OCI-LY3 (cell line): ENCODE results near the gene TBC1D8.

Source experiments
- H2AFZ ChIP-seq: fragments of 200-600, 300-600 bp; shearing (Covaris generic); 2 replicates; pipeline ENCODE4 v1.6.0; 2014; ENCODE audit warnings: antibody characterized with exemption, low read depth, low read length
- H3K27ac ChIP-seq: fragments of 200-600, 300-600 bp; sonication (generic); 2 replicates; pipeline ENCODE4 v1.5.1; 2014; ENCODE audit warnings: mild to moderate bottlenecking, low read length, moderate library complexity, mixed read lengths
- H3K27me3 ChIP-seq: fragments of 200-600, 300-600 bp; sonication (generic); 2 replicates; pipeline ENCODE4 v1.6.1; 2014; ENCODE audit warnings: low read depth, low read length, mixed read lengths
- H3K36me3 ChIP-seq: fragments of 200-600, 300-600 bp; sonication (generic); replicated peaks from 2 replicates; pipeline ENCODE3; 2014; ENCODE audit warnings: low read depth, low read length, mixed read lengths
- H3K4me1 ChIP-seq: fragments of 300-600, 200-600 bp; sonication (generic); 2 replicates; pipeline ENCODE4 v1.6.1; 2014; ENCODE audit warnings: low read length, mixed read lengths
- H3K4me2 ChIP-seq: fragments of 200-600, 300-600 bp; sonication (generic); 2 replicates; pipeline ENCODE4 v1.6.1; 2014; ENCODE audit warnings: low read length, mixed read lengths
- H3K4me3 ChIP-seq: fragments of 300-600, 200-600 bp; sonication (generic); 2 replicates; pipeline ENCODE4 v1.5.1; 2014; ENCODE audit warnings: antibody characterized with exemption, mild to moderate bottlenecking, low read length, moderate library complexity
- H3K79me2 ChIP-seq: fragments of 300-600, 200-600 bp; shearing (Covaris generic); 2 replicates; pipeline ENCODE4 v1.6.1; 2014; ENCODE audit warnings: mild to moderate bottlenecking, low read length, mixed read lengths
- H3K9ac ChIP-seq: fragments of 300-600, 200-600 bp; shearing (Covaris generic); 2 replicates; pipeline ENCODE4 v1.6.0; 2014; ENCODE audit warnings: mild to moderate bottlenecking, low read length, moderate library complexity
- H3K9me3 ChIP-seq: fragments of 200-600, 300-600 bp; shearing (Covaris generic); 2 replicates; pipeline ENCODE4 v1.6.1; 2014; ENCODE audit warnings: low read length, mixed read lengths; ENCODE audit not compliant: insufficient read depth
- H4K20me1 ChIP-seq: fragments of 200-600, 300-600 bp; sonication (generic); 2 replicates; pipeline ENCODE4 v1.6.1; 2016; ENCODE audit warnings: low read length, mixed read lengths; ENCODE audit not compliant: insufficient read depth
- EZH2phosphoT487 ChIP-seq: fragments of 200-600 bp; shearing (Covaris generic); IDR thresholded peaks from 2 replicates; pipeline ENCODE4 v1.6.1; 2018; ENCODE audit warnings: antibody characterized with exemption, mixed run types, low read depth
- TF ChIP-seq, protein P1 (sequence below): fragments of 200-600, 300-600 bp; sonication (generic); IDR thresholded peaks from 2 replicates; pipeline ENCODE4 v1.5.1; 2014; ENCODE audit warnings: antibody characterized with exemption, low read length, low read depth

TBC1D8 gene

GRCh38 chr2:101121174-101121573 is 30.0 kb downstream of the TBC1D8 start:
- Histone ChIP-seq H3K9ac (no peak overlapping the region), H3K4me3 (no peak overlapping the region), H3K27me3 (peaks cover 3% of the 10 kb centered on the region; the same call in 1 of the 2 replicates), H3K36me3 (no peaks in the 10 kb centered on the region), H3K79me2 (no peaks in the 10 kb centered on the region), H3K4me1 (peaks cover 7% of the 10 kb centered on the region), H3K9me3 (no peaks in the 10 kb centered on the region), H2AFZ (no peak overlapping the region), H3K4me2 (no peak overlapping the region), H4K20me1 (no peaks in the 10 kb centered on the region), H3K27ac (no peak overlapping the region)
- TF ChIP-seq EZH2phosphoT487, result no peak
- TF ChIP-seq, protein P1, sequence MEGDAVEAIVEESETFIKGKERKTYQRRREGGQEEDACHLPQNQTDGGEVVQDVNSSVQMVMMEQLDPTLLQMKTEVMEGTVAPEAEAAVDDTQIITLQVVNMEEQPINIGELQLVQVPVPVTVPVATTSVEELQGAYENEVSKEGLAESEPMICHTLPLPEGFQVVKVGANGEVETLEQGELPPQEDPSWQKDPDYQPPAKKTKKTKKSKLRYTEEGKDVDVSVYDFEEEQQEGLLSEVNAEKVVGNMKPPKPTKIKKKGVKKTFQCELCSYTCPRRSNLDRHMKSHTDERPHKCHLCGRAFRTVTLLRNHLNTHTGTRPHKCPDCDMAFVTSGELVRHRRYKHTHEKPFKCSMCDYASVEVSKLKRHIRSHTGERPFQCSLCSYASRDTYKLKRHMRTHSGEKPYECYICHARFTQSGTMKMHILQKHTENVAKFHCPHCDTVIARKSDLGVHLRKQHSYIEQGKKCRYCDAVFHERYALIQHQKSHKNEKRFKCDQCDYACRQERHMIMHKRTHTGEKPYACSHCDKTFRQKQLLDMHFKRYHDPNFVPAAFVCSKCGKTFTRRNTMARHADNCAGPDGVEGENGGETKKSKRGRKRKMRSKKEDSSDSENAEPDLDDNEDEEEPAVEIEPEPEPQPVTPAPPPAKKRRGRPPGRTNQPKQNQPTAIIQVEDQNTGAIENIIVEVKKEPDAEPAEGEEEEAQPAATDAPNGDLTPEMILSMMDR, result no peak

- TF ChIP-seq, protein P1, result no peak
- no peak for TF ChIP-seq EZH2phosphoT487
- no peak overlapping the region for H3K4me2 ChIP-seq
- no peak overlapping the region for H3K4me3 ChIP-seq
- H3K79me2 ChIP-seq, result no peaks in the 10 kb centered on the region
- no peaks in the 10 kb centered on the region for H4K20me1 ChIP-seq
- no peak overlapping the region for H2AFZ ChIP-seq
- no peak overlapping the region for H3K9ac ChIP-seq
- H3K9me3 ChIP-seq, result no peaks in the 10 kb centered on the region
- H3K36me3 ChIP-seq, result no peaks in the 10 kb centered on the region
- no peak overlapping the region for H3K27ac ChIP-seq
- H3K27me3 ChIP-seq, result peaks cover 3% of the 10 kb centered on the region; the same call in 1 of the 2 replicates
- peaks cover 7% of the 10 kb centered on the region for H3K4me1 ChIP-seq
Observed at GRCh38 chr2:101120124-101120996, 30.8 kb downstream of the TBC1D8 start.

DNA sequence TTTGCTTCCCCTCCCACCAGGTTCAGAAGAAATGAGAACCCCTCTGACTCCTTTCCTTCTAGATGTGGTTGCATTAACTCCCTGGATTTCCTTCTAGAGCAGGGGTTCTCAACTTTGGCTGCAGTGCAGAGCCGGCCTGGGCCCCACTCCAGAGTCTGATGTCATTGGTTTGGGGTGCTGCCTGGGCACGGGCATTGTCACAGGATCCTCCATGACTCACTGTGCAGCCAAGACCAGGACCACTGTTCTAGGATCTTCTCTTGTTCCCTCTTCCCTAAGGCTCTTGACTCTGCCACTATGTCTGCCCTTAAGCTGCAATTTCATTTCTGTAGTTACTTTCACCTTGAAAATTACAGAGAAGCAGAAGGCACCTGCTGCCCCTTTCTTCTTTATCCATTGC is 31.8 kb downstream of the TBC1D8 start:
- TF ChIP-seq, protein P1, result no peak
- TF ChIP-seq EZH2phosphoT487, result no peak
- H4K20me1 ChIP-seq, result no peaks in the 10 kb centered on the region
- no peaks in the 10 kb centered on the region for H3K36me3 ChIP-seq
- no peaks in the 10 kb centered on the region for H3K9me3 ChIP-seq
- H3K4me2 ChIP-seq, result no peak overlapping the region
- peaks cover 12% of the 10 kb centered on the region for H3K4me1 ChIP-seq
- H3K9ac ChIP-seq, result no peak overlapping the region
- no peaks in the 10 kb centered on the region for H3K79me2 ChIP-seq
- no peak overlapping the region for H3K4me3 ChIP-seq
- H2AFZ ChIP-seq, result no peak overlapping the region
- H3K27me3 ChIP-seq, result peaks cover 3% of the 10 kb centered on the region; the same call in 1 of the 2 replicates
- H3K27ac ChIP-seq, result no peak overlapping the region

GRCh38 chr2:101116841-101117552 is 34.2 kb downstream of the TBC1D8 start:
- Histone ChIP-seq H3K9me3 (no peaks in the 10 kb centered on the region), H3K4me3 (no peak overlapping the region), H4K20me1 (no peaks in the 10 kb centered on the region), H2AFZ (no peak overlapping the region), H3K27me3 (peaks cover 20% of the 10 kb centered on the region), H3K79me2 (no peaks in the 10 kb centered on the region), H3K4me1 (peaks cover 13% of the 10 kb centered on the region), H3K36me3 (no peaks in the 10 kb centered on the region), H3K4me2 (no peak overlapping the region), H3K9ac (no peak overlapping the region), H3K27ac (no peak overlapping the region)
- TF ChIP-seq, protein P1, result no peak
- no peak for TF ChIP-seq EZH2phosphoT487
